Activated T-cell treated with anti-CD3 and anti-CD28 coated beads, Interleukin-2, amount 50 U/mL, for 48 hours (primary cell): ENCODE measurements around the gene ABI1.

ENCODE experiments used
- DNase-seq, 2 experiments: peaks; one replicate each; pipeline ENCODE4 v3.0.0-alpha.2; 2020

The ABI1 gene

DNA sequence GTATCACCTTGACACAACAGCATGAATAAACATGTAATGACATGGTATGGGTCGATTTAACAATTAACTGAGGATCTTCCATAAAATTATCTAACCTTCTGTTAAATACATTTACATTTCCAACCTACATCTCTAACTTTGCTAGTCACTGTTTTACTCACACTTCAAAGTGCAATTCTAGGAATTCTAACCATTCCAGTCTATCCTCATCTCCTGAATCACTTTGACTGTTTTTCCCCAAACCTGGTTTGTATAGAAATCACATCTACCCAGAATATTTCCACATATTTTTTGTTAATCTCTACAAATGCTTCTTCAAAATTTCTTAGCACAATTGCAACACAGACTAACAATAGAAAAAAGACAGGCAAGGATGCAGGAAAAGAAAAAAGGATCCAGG is 6.2 kb downstream of the ABI1 start:
- no peak for DNase-seq

DNA sequence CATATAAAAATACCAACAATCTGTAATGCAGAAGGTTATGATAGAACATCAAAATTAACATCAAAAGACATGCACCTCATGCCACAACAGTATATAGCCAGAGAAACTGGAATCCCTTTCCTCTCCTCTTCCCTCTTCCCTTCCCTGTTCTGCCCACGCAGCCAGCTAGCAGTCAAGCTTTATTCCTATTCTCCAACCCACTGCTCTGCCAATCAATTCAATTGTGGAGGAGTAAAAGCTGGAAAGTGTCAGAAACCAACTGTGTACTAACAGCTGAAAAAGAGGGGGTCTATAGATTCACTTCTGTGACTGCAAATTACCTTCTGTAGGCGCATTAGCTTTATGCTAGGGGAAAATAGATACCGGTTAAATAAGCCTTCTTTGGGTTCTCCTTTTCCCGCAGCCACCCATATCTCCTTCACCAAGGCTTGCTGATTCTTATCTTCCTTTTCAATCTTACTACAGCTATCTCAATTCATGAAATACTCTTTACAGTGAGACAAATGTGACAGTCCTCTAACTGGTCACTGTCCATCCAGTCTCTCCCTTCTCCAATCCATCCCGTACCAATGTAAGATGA is 16.3 kb downstream of the ABI1 start:
- DNase-seq: no peak

- no peak for DNase-seq
Observed at GRCh38 chr10:26843736-26844135, 17.0 kb downstream of the ABI1 start.

GRCh38 chr10:26841733-26842317 is 18.9 kb downstream of the ABI1 start:
- DNase-seq: no peak

DNA sequence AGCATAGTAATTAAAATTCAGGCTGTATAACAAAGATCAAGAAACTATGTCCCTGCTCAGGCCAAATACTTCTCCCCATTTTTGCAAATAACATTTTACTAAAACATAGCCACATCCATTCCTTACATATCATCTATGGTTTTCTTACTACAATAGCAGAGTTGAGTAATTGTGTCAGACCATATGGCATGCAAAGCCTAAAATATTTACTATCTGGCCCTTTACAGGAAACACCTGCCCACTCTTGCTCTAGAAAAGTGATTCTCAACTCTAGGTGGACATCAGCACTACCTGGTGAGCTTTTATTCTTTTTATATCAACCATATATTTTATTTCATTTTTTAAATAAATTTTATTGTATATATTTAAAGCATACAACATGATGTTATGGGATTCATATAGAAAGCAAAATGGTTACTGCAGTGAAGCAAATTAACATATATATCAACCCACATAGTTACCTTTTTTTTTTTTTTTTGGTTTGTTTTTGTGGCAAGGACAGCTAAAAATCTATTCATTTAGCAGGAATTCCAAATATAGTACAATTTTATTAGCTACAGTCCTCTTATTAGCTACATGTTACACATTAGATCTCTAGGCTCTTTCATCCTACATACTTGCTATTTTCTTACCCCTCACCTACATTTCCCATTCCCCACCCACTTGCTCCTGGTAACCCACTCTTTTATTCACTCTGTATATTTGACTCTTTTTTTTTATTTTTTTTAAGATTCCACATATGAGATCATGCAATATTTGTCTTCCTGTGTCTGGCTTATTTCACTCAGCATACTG is 19.6 kb downstream of the ABI1 start:
- DNase-seq: no peak

DNA sequence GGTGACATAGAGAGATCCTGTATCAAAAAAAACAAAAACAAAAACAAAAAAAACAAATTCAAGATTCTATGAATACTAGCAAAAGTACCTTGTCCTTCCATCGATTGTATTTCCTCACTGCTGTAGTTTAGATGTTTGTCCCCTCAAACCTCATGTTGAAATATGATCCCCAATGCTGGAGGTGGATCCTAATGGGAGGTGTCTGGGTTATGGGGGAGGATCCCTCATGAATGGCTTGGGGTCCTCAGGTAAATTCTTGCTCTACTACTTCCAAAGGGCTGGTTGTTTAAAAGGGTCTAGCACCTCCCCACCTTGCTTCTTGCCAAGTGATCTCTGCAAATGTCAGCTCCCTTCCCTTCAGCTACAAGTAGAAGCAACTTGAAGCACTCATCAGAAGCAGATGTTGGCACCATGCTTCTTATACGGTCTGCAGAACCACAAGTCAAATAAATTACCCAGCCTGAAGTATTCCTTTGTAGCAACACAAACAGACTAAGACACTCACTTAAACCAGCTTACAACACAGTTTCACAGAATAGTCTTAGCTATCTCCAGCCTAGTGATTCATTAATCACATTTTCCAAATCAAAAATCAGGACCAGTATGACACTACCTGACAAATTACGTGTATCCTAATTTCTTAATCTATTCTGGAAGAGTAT is 20.7 kb downstream of the ABI1 start:
- no peak for DNase-seq

GRCh38 chr10:26837139-26837538 is 23.6 kb downstream of the ABI1 start:
- DNase-seq: no peak

DNA sequence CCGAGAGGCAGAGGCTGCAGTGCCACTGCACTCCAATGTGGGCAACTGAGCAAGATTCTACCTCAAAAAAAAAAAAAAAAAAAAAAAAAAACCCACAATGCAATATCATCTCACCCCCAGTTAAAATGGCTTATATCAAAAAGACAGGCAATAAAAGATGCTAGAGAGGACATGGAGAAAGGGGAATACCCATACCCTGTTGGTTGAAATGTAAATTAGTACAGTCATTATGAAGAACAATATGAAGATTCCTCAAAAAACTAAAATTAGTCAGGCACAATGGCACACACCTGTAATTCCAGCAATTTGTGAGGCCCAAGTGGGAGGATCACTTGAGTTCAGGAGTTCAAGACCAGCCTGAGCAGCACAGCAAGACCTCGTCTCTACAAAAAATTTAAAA is 25.7 kb downstream of the ABI1 start:
- DNase-seq: no peak

DNA sequence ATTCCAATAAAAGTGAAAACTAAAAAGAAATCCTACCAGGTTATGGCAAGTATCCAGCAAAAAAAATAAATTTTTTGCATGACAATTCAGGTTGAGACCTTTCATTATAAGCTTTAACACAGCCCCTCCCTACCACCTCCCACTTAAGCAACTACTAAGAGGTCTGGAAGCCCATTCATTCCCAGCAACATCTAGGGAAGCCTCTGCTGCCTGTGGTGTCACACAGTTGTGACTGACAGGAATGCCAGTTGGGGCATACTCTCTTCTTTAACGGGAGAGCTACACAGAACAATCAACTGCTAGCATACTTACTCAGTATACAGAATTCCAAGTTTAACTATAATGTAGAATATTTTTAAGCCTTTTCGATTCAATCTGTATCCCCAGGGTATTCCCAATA is 27.8 kb downstream of the ABI1 start:
- DNase-seq: no peak

- DNase-seq: no peak
Observed at GRCh38 chr10:26831936-26832335, 28.8 kb downstream of the ABI1 start.

- DNase-seq: no peak
Observed at GRCh38 chr10:26829810-26830515, 30.8 kb downstream of the ABI1 start.

DNA sequence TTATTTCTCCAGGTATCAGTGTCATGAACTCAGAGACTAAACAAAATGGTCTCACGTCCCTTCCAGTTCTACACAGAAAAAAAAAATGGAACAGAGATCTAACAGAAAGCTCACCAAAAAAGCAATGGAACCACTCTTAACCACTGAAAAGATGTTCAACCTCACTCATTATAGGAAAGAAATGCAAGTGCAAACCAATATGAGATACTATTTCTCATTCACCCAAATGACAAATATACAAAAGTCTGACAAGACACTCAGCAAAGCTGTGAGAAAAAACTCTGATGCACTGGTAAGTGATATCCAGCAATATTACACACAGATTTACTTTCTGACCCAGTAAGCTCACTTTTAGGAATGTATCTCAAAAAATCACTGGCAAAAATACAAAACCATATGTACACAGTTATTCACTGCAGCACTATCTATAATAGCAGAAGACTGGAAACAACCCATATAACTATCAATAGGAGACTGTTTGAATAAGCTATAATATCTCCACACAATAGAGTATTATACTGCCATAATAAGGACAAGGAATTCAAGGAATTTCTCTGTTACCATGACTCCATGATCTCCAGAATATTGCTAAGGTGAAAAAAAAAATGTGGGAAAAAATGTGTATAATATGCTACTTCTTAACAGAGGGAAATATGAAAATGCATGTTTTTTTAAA is 36.6 kb downstream of the ABI1 start:
- no peak for DNase-seq

DNA sequence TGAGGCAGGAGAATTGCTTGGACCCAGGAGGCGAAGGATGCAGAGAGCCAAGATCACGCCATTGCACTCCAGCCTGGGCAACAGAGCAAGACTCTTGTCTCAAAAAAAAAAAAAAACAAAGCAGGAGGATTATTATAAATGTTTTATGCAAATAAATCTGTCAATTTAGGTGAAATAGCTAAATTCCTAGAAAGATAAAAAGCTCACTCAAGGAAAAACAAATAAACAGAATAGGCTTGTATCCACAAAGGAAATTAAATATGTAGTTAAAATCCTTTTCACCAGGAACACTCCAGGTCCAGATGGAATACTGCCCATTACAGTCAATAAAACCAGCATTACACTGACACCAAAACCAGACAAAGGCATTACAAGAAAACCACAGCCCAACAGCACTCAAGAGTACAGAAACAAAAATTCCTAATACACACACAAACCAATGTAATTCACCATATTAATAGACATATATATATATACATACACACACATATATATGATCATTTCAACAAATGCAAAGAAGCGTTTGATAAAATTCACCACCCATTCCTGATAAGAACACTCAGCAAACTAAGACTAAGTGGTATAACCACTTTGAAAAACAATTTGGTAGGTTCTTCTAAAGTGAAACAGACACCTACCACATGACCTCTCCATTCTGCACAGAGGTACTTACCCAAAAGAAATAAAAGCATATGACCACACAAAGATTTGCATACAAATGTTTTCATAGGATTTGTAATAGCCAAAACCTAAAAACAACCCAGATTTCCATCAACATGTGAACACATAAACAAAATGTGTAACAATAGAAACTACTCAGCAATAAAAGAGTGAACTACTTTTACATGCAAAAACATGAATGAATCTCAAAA is 38.8 kb downstream of the ABI1 start:
- no peak for DNase-seq

- no peak for DNase-seq
Observed at GRCh38 chr10:26815500-26815899, 45.3 kb downstream of the ABI1 start.

- DNase-seq: no peak
Observed at GRCh38 chr10:26810435-26811026, 50.2 kb downstream of the ABI1 start.

- DNase-seq: no peak
Observed at GRCh38 chr10:26809973-26810372, 50.8 kb downstream of the ABI1 start.

DNA sequence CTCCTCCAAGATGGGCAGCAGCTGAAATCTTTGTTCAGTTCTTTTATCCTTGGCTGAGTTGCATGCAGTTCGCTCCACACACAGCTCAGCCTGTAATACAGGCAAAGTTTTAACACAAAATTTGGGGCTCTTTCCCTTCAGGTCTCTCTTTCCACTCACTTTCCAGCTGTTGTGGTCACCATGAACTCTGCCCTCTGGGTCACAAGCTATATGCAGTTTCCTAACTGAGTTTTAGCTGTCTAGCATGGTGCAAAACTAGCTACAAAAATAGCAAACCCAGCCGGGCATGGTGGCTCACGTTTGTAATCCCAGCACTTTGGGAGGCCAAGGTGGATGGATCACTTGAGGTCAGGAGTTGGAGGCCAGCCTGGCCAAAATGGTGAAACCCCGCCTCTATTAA is 53.2 kb downstream of the ABI1 start:
- no peak for DNase-seq

DNA sequence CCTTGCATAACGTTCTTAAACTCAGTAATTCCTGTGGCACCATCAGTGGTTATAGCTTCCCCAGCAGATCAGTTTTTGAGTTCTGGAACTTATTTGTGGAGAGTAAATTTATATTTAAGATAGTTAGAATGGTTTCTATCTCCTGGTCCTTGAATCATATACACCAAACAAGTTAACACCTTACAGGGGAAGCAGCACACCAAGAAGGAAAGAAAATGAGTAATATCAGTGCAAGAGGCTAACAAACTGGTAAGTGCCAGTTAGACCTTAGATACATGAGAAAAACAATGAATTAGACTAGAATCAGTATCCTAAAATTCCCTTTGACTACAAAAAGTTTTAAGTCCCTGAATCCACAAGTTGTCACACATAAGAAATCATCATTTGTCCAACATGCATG is 54.2 kb downstream of the ABI1 start:
- no peak for DNase-seq

DNA sequence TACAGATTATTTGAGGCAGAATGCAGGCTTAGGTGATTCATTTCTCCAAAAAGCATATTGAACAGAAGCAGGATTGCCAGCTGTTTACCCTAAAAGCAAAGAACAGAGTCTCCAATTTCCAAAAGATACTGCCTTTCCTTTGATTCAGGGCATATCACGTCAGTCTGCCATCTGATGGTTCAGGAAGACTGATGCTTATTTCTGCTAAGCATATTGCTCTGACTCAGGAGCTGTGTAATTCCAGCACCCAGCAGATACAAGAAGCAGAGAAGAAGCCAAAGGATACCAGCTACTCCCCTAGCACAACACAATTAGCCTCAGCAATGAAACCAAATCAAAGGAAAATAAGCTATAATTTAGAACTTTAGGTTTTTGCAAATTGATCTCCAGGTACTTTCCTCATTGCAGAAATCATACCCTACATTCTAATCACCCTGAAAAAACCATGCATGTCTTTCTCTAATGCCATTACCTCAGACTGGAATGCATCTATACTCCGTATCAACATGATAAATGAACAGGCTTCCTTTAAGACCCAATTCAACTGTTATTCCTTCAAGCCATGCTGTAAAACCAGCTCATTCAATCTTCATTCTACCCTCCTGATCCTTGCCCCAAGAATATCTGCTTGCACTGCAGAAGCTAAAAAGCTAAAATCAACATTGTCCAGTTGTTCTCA is 55.1 kb downstream of the ABI1 start:
- no peak for DNase-seq
